Neural progenitor cell (in vitro differentiated cells): ENCODE results near the gene LRRC8E. TPM values are rescaled to one million over a fixed set of nuclear protein-coding genes. Genes with fewer than 3 reads are reported as not detected.

Source experiments
- DNase-seq: peaks from one replicate; pipeline ENCODE4 v3.0.0-alpha.2; 2016; ENCODE audit warnings: low spot score
- H2AFZ ChIP-seq: fragments of 200-600 bp; sonication (generic); replicated peaks from 2 replicates; pipeline ENCODE4 v1.6.1; 2016; ENCODE audit warnings: antibody characterized with exemption
- H3F3A ChIP-seq: fragments of 200-600 bp; sonication (generic); 2 replicates; pipeline ENCODE4 v1.6.1; 2016; ENCODE audit warnings: antibody characterized with exemption, low read depth
- H3K27ac ChIP-seq: fragments of 200-600 bp; sonication (generic); 2 replicates; pipeline ENCODE4 v1.5.1; 2016; ENCODE audit warnings: mild to moderate bottlenecking
- H3K27me3 ChIP-seq: fragments of 200-600 bp; sonication (generic); 2 replicates; pipeline ENCODE4 v1.6.1; 2016; ENCODE audit warnings: mild to moderate bottlenecking, moderate library complexity
- H3K36me3 ChIP-seq: fragments of 200-600 bp; sonication (generic); 2 replicates; pipeline ENCODE4 v1.5.1; 2016
- H3K4me1 ChIP-seq: fragments of 200-600 bp; sonication (generic); 2 replicates; pipeline ENCODE4 v1.6.1; 2016; ENCODE audit warnings: mixed run types
- H3K4me2 ChIP-seq: fragments of 200-600 bp; sonication (generic); 2 replicates; pipeline ENCODE4 v1.6.1; 2016
- H3K4me3 ChIP-seq: fragments of 200-600 bp; sonication (generic); 2 replicates; pipeline ENCODE4 v1.5.1; 2016
- H3K79me2 ChIP-seq: fragments of 200-600 bp; sonication (generic); 2 replicates; pipeline ENCODE4 v1.6.1; 2016; ENCODE audit warnings: low read depth
- H3K9ac ChIP-seq: fragments of 200-600 bp; sonication (generic); 2 replicates; pipeline ENCODE4 v1.6.1; 2016
- H3K9me3 ChIP-seq: fragments of 200-600 bp; sonication (generic); 2 replicates; pipeline ENCODE4 v1.5.1; 2016; ENCODE audit warnings: low read depth
- H4K20me1 ChIP-seq: fragments of 200-600 bp; sonication (generic); 2 replicates; pipeline ENCODE4 v1.6.1; 2016; ENCODE audit warnings: low read depth
- H3K27ac Mint-ChIP-seq: 3 replicates; pipeline ENCODE4 v1.8.0; 2021; ENCODE audit warnings: mixed read lengths
- H3K27me3 Mint-ChIP-seq: 2 replicates; pipeline ENCODE4 v1.8.0; 2022; ENCODE audit warnings: low read depth, mild to moderate bottlenecking, inconsistent platforms, moderate library complexity, mixed read lengths; ENCODE audit not compliant: insufficient read depth
- H3K36me3 Mint-ChIP-seq: 3 replicates; pipeline ENCODE4 v1.8.0; 2021; ENCODE audit warnings: mixed read lengths
- H3K4me1 Mint-ChIP-seq: 3 replicates; pipeline ENCODE4 v1.8.0; 2021; ENCODE audit warnings: mixed read lengths
- H3K4me3 Mint-ChIP-seq: 3 replicates; pipeline ENCODE4 v1.8.0; 2021; ENCODE audit warnings: mild to moderate bottlenecking, moderate library complexity, mixed read lengths
- H3K9me3 Mint-ChIP-seq: 3 replicates; pipeline ENCODE4 v1.8.0; 2020; ENCODE audit warnings: mixed read lengths
- CTCF ChIP-seq: fragments of 200-600 bp; sonication (generic); IDR thresholded peaks from 2 replicates; pipeline ENCODE4 v1.5.1; 2017; ENCODE audit warnings: antibody characterized with exemption, mild to moderate bottlenecking
- EZH2 ChIP-seq: fragments of 200-600 bp; sonication (generic); IDR thresholded peaks from 2 replicates; pipeline ENCODE4 v1.6.1; 2017; ENCODE audit warnings: antibody characterized with exemption, mild to moderate bottlenecking, moderate library complexity
- EZH2phosphoT487 ChIP-seq: fragments of 200-600 bp; sonication (generic); IDR thresholded peaks from 2 replicates; pipeline ENCODE4 v1.6.1; 2017; ENCODE audit warnings: antibody characterized with exemption
- total RNA-seq: library from RNA; depleted of rRNA; stranded (reverse); fragments of >200 nt; gene quantifications from 2 replicates; pipeline ENCODE4 v1.2.3, GENCODE V29; 2015; ENCODE audit warnings: low replicate concordance

The LRRC8E gene
- total RNA-seq, 1 donor from 2014 or later: 1.2 TPM

DNA sequence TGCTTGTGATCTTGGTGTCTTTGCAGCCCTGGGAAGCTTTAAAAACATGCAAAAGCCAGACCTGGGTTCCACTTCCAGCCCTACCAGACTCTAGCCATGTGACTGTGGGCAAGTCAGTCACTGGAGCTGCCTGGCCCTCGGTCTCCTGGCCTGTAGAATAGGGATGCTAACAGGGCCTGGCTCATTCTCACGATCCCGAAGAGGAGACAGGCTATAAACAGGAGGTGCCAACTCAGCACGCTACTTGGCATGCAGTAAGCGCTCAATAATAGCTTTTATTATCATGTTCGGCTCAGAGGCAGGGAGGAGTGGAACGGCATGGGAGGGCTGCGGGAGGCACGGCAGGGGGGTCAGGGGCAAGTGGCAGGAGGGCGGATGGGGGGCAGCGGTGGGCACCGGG is 35.9 kb downstream of the LRRC8E start:
- H3K4me3 ChIP-seq: no peak overlapping the region
- TF ChIP-seq EZH2phosphoT487 (no peak), CTCF (no peak), EZH2 (no peak)
- peak overlapping the region; percentile 84 for H3K4me3 Mint-ChIP-seq
- no peak overlapping the region for H3K27ac Mint-ChIP-seq
- H2AFZ ChIP-seq: no peak overlapping the region
- peaks cover 57% of the 10 kb centered on the region for H3F3A ChIP-seq
- H3K27ac ChIP-seq: no peak overlapping the region
- H3K27me3 Mint-ChIP-seq: peaks cover 19% of the 10 kb centered on the region
- H3K9me3 ChIP-seq: no peaks in the 10 kb centered on the region
- peaks cover 66% of the 10 kb centered on the region for H4K20me1 ChIP-seq
- no peak overlapping the region for H3K4me2 ChIP-seq
- H3K36me3 ChIP-seq: no peaks in the 10 kb centered on the region
- peaks cover 8% of the 10 kb centered on the region for H3K4me1 ChIP-seq
- H3K9ac ChIP-seq: no peak overlapping the region
- peaks cover 43% of the 10 kb centered on the region for H3K4me1 Mint-ChIP-seq
- DNase-seq: no peak
- peaks cover 6% of the 10 kb centered on the region for H3K27me3 ChIP-seq
- no peaks in the 10 kb centered on the region for H3K9me3 Mint-ChIP-seq
- H3K79me2 ChIP-seq: peaks cover 8% of the 10 kb centered on the region
- H3K36me3 Mint-ChIP-seq: peaks cover 7% of the 10 kb centered on the region

DNA sequence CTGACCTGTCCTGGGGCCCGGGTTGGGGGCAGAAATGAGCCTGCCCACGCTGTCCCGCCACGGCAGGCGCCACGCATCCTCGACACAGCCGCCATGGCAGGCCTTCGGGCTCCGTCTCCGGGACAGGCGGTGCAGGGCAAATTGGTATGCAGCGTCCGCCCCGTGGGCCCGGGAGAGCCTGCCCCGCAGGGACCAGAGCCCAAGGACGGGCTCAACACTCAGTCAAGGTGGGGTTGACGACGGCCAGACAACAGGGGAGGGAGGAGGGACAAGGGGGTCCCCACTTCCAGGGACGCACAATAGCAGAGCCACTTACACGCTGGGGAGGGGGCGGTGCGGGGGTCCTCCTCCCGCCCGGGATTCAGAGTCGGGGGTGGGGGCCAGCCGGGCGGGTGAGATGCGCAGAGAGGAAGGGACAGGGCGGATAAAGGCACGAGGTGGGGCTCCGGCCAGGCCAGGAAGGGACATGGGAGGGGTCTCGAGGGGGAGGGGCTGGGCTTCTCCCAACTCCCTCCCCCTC is 36.4 kb downstream of the LRRC8E start:
- peak; percentile 39 for DNase-seq

DNA sequence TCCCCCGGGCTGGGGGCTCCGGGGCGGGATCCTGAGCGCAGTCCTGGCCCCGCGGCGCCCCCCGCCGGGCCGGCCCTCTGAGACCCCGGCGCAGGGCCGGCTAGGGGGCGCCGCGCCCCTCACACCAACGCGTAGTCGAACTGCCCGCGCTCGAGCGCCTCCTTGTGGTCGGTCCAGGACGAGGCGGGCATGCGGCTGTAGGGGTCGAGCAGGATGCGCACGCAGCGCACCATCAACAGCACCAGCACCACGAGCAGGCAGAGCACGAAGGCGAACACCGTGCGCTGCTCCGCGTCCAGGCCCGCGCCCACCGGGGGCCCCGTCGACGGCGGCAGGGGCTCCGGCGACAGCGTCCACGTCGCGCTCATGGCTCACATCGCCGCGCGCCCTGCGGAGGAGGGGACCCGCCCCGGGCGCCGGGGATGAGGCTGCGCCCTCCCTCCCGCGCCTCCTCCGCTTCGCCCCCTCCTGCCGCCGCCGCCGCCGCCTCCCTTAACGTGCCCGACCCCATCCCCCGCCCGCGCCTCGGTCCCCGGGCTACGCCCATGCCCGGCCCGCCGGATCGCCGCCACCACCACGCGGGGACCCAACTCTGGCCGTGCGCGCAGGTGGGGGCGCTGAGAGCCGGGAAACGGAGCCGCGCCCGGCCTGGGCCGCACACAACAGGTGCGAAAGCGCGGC is 37.0 kb downstream of the LRRC8E start:
- Histone ChIP-seq H2AFZ (no peak overlapping the region), H3K9ac (no peak overlapping the region), H3K9me3 (no peaks in the 10 kb centered on the region), H3K27me3 (no peaks in the 10 kb centered on the region), H3K4me1 (peaks cover 4% of the 10 kb centered on the region), H3K36me3 (no peaks in the 10 kb centered on the region), H3K4me3 (peak overlapping the region; percentile 60), H4K20me1 (peaks cover 66% of the 10 kb centered on the region), H3K79me2 (peaks cover 8% of the 10 kb centered on the region), H3K4me2 (peak overlapping the region; percentile 84), H3K27ac (no peak overlapping the region), H3F3A (peaks cover 51% of the 10 kb centered on the region)
- Mint-ChIP-seq H3K27ac (peak overlapping the region; percentile 97), H3K9me3 (no peaks in the 10 kb centered on the region), H3K27me3 (peaks cover 13% of the 10 kb centered on the region), H3K4me3 (peak overlapping the region; percentile 95), H3K36me3 (peaks cover 7% of the 10 kb centered on the region), H3K4me1 (peaks cover 37% of the 10 kb centered on the region)
- peak; percentile 96 for DNase-seq
- TF ChIP-seq CTCF (peak; percentile 96), EZH2phosphoT487 (no peak)

More for the DNA sequence above, 36.4 kb downstream of the LRRC8E start:
- peaks cover 41% of the 10 kb centered on the region for H3K4me1 Mint-ChIP-seq
- peaks cover under 1% of the 10 kb centered on the region for H3K27me3 ChIP-seq
- H2AFZ ChIP-seq: no peak overlapping the region
- H3K79me2 ChIP-seq: peaks cover 8% of the 10 kb centered on the region
- H3K4me3 ChIP-seq: peak overlapping the region; percentile 60
- H3K4me3 Mint-ChIP-seq: peak overlapping the region; percentile 64
- H3K4me2 ChIP-seq: peak overlapping the region; percentile 84
- no peak overlapping the region for H3K27ac Mint-ChIP-seq
- H3K27ac ChIP-seq: no peak overlapping the region
- peaks cover 66% of the 10 kb centered on the region for H4K20me1 ChIP-seq
- H3K36me3 ChIP-seq: no peaks in the 10 kb centered on the region
- peaks cover 57% of the 10 kb centered on the region for H3F3A ChIP-seq
- no peak overlapping the region for H3K9ac ChIP-seq
- TF ChIP-seq EZH2 (no peak), EZH2phosphoT487 (no peak), CTCF (no peak)
- no peaks in the 10 kb centered on the region for H3K9me3 ChIP-seq
- H3K36me3 Mint-ChIP-seq: peaks cover 7% of the 10 kb centered on the region
- H3K4me1 ChIP-seq: peaks cover 6% of the 10 kb centered on the region
- no peaks in the 10 kb centered on the region for H3K9me3 Mint-ChIP-seq
- H3K27me3 Mint-ChIP-seq: peaks cover 17% of the 10 kb centered on the region
